Measurements from ENCODE around the gene HTR3B. TPM values are rescaled to one million over a fixed set of nuclear protein-coding genes. Genes with fewer than 3 reads are reported as not detected.
"Not testable (repeated sequence)": the region's sequence is repeated elsewhere in the genome, so short reads cannot be mapped to it uniquely, and the experiment has no call there.

HTR3B gene
- total RNA-seq, 2 donors from 2014 or later: not detected

DNA sequence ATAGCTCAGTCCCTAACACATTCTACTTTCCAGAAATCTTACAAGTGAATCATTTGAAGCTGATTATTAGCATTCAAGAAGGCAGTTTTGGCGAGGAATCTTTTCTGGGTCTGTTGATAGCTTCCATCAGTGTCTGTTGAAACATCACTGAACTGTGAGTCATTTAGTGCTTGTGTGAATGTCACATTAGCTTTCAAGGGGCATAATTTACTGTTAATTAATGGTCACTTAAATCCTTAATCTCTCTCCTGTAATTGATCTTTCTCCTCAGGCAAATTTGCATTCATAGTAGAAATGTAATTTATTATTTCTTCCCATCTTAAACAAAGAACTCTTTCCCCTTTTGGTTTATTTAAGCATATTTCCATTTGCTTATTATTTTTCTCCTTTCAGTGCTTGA is 2.6 kb downstream of the HTR3B start:
- H3K27ac ChIP-seq: no peak overlapping the region
- TF ChIP-seq, protein P1, sequence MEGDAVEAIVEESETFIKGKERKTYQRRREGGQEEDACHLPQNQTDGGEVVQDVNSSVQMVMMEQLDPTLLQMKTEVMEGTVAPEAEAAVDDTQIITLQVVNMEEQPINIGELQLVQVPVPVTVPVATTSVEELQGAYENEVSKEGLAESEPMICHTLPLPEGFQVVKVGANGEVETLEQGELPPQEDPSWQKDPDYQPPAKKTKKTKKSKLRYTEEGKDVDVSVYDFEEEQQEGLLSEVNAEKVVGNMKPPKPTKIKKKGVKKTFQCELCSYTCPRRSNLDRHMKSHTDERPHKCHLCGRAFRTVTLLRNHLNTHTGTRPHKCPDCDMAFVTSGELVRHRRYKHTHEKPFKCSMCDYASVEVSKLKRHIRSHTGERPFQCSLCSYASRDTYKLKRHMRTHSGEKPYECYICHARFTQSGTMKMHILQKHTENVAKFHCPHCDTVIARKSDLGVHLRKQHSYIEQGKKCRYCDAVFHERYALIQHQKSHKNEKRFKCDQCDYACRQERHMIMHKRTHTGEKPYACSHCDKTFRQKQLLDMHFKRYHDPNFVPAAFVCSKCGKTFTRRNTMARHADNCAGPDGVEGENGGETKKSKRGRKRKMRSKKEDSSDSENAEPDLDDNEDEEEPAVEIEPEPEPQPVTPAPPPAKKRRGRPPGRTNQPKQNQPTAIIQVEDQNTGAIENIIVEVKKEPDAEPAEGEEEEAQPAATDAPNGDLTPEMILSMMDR (IDR thresholded peaks at IDR 0.05): no peak
- H3K4me1 ChIP-seq: no peaks in the 10 kb centered on the region
- no peaks in the 10 kb centered on the region for H3K27me3 ChIP-seq
- H3K9me3 ChIP-seq: no peaks in the 10 kb centered on the region
- no peak for DNase-seq (ENCODE audit: low spot score)
- H3K4me3 ChIP-seq: no peak overlapping the region
- no peaks in the 10 kb centered on the region for H3K36me3 ChIP-seq

DNA sequence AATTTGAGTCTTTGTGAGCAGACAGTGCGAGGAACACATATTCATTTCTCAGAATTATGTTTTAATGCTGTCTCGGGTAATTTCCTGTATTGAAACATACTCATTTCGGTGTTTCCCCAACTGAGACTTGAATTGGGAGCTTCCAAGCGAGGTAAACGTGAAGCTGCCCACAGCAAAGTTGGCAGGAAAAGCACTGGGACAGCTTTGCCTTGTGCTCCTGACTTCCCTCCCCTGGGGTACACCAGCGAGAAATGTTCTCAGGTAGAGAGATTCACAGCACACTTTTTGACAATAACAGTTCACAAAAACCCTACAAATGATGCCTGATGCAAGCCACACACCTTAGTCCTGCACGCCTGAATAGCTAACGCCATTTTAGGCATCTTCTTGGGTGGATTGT is 3.1 kb downstream of the HTR3B start:
- no peak overlapping the region for H3K27ac ChIP-seq
- no peaks in the 10 kb centered on the region for H3K4me1 ChIP-seq
- DNase-seq (ENCODE audit: low spot score): no peak
- H3K36me3 ChIP-seq: no peaks in the 10 kb centered on the region
- no peaks in the 10 kb centered on the region for H3K27me3 ChIP-seq
- H3K4me3 ChIP-seq: no peak overlapping the region
- H3K9me3 ChIP-seq: no peaks in the 10 kb centered on the region
- TF ChIP-seq, protein P1 (IDR thresholded peaks at IDR 0.05): no peak

DNA sequence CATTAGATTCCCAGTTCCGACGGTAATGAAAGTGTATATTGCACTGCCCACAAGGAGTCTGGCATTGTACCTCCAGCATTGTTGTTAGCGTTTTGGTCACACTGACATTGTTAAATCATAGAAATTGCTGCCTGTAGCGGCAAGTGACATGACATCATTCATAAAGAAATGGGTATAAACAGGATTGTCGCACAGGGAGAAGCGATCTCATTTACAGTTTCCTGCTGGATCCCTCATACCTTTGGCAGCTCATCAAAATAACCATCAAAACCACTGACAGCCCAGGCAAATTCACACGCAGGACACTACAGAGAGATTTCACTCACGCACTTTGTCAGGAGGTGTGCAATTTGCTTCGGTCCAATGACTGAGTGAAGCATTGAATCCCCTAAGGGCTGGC is 3.5 kb downstream of the HTR3B start:
- H3K4me1 ChIP-seq: no peaks in the 10 kb centered on the region
- TF ChIP-seq, protein P1 (IDR thresholded peaks at IDR 0.05): no peak
- H3K27me3 ChIP-seq: no peaks in the 10 kb centered on the region
- DNase-seq (ENCODE audit: low spot score): no peak
- no peak overlapping the region for H3K27ac ChIP-seq
- H3K4me3 ChIP-seq: no peak overlapping the region
- no peaks in the 10 kb centered on the region for H3K36me3 ChIP-seq
- no peaks in the 10 kb centered on the region for H3K9me3 ChIP-seq

DNA sequence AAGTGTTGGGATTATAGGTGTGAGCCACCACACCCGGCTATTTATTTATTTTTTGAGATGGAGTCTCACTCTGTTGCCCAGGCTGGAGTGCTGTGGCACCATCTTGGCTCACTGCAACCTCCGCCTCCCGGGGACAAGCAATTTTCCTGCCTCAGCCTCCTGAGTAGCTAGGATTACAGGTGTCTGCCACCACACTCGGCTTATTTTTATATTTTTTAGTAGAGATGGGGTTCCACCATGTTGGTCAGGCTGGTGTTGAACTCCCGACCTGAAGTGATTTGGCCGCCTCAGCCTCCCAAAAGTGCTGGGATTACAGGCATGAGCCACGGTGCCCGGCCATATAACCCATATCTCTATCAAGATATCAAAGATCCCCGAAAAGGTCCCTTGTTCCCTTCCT is 6.9 kb downstream of the HTR3B start:
- H3K36me3 ChIP-seq; H3K4me1 ChIP-seq; H3K9me3 ChIP-seq; H3K27ac ChIP-seq; H3K4me3 ChIP-seq; DNase-seq (ENCODE audit: low spot score); H3K27me3 ChIP-seq: not testable (repeated sequence)

DNA sequence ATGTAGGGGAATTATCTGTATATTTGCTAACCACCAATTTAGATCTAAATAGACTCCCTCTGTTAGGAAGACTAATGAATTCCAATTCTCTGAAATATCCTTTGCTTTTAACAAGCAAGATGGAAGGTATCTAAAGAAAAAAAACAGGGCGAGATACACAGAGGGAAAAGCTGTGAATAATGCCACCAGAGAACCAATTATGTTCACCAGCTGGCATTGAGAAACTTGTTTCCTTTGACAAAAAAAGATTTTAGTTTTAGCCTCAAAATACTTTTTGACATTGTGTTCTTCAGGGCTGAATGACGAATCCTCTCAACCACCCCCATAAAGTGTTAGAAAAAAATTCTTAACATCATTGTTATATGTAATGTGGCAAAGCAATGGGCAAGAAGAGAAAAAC is 19.0 kb downstream of the HTR3B start:
- Histone ChIP-seq H3K4me1 (no peaks in the 10 kb centered on the region), H3K27me3 (no peaks in the 10 kb centered on the region), H3K36me3 (no peaks in the 10 kb centered on the region), H3K9me3 (no peaks in the 10 kb centered on the region), H3K27ac (no peak overlapping the region), H3K4me3 (no peak overlapping the region)
- no peak for DNase-seq (ENCODE audit: low spot score)
- TF ChIP-seq, protein P1 (IDR thresholded peaks at IDR 0.05): no peak

DNA sequence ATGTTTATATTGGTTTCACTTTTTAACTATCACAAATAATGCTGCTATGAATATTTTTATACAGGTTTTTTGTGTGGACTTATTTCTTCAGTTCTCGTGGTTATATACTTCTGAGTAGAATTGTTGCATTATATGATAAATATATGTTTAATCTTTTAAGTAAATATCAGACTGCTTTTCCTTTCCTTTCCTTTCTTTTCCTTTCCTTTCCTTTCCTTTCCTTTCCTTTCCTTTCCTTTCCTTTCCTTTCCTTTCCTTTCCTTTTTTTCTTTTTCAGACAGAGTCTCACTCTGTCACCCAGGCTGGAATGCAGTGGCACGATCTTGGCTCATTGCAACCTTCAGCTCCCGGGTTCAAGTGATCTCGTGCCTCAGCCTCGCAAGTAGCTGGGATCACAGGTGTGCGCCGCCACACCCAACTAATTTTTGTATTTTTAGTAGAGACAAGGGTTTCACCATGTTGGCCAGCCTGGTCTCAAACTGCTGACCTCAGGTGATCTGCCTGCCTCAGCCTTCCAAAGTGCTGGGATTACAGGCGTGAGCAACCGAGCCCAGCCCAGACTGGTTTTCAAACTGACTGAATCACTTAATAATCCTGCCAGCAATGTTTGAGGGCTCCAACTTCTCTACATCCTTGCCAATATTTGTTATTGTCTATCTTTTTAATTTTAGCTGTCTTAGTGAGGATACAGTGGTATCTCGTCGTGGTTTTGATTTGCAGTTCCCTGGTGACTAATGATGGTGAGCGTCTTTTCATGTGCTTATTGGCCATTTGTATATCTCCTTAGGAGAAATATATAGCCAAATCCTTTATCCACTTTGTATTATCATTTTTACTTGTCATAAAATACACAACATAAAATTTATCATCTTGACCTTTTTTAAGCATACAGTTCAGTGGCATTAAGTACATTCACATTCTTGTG is 21.9 kb downstream of the HTR3B start:
- TF ChIP-seq, protein P1 (IDR thresholded peaks at IDR 0.05): no peak
- Histone ChIP-seq H3K36me3 (no peaks in the 10 kb centered on the region), H3K9me3 (no peaks in the 10 kb centered on the region), H3K4me3 (no peak overlapping the region), H3K4me1 (no peaks in the 10 kb centered on the region), H3K27ac (no peak overlapping the region), H3K27me3 (no peaks in the 10 kb centered on the region)
- no peak for DNase-seq (ENCODE audit: low spot score)

All from right atrium auricular region (tissue), 2 donors.